GM12801 (cell line): ENCODE results near the gene GRIA4.

Experiments used
- TF ChIP-seq, protein P1 (sequence below): IDR thresholded peaks from one replicate; pipeline ENCODE4 v1.5.1; 2011; ENCODE audit warnings: control low read depth; ENCODE audit not compliant: insufficient read length; ENCODE audit errors: extremely low read depth

The GRIA4 gene

GRCh38 chr11:105821372-105821771 lies 211.5 kb downstream of the GRIA4 start:
- TF ChIP-seq, protein P1, sequence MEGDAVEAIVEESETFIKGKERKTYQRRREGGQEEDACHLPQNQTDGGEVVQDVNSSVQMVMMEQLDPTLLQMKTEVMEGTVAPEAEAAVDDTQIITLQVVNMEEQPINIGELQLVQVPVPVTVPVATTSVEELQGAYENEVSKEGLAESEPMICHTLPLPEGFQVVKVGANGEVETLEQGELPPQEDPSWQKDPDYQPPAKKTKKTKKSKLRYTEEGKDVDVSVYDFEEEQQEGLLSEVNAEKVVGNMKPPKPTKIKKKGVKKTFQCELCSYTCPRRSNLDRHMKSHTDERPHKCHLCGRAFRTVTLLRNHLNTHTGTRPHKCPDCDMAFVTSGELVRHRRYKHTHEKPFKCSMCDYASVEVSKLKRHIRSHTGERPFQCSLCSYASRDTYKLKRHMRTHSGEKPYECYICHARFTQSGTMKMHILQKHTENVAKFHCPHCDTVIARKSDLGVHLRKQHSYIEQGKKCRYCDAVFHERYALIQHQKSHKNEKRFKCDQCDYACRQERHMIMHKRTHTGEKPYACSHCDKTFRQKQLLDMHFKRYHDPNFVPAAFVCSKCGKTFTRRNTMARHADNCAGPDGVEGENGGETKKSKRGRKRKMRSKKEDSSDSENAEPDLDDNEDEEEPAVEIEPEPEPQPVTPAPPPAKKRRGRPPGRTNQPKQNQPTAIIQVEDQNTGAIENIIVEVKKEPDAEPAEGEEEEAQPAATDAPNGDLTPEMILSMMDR = no peak

DNA sequence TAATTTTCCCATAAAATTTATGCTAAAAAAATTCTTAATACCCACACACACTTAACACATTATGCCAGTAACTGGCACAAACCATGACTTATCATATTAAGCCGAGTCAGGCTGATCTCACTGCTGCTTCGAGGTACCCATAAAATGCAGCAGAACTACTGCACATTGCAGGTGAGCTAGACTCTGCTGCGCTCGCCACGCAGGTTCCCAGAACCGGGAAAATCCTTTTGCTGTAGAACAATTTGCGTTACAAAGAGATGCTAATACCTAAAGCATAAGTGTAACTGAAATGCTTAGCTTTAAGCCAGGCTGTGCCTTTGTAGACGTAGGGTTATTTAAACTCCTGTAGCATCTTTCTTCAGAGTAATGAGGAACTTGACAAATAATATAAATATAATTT lies 211.9 kb downstream of the GRIA4 start:
- TF ChIP-seq, protein P1 = no peak

DNA sequence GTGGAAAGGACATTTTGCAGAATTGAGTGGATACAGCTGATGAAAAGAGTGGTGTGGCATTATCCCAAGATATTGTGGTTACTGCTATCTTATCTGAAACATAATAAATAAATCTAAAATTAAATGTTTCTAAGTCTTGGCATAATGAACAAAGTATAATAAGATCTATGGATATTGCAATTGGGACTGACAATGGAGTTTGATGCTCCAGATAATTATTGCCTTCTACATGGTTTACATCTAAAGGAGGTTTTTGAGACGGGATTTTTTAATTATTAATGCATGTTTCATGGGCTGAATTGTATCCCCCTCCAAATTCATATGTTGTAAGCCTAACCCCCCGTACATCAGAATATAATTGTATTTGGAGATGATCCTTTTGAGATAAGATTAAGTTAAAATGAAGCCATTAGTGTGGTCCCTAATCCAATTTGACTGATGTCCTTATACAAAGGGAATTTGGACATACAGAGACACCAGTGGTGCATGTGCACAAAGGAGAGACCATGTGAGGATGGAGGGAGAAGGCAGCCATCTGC lies 213.7 kb downstream of the GRIA4 start:
- TF ChIP-seq, protein P1 = no peak

- TF ChIP-seq, protein P1 = no peak
These were observed 214.7 kb downstream of the GRIA4 start for GRCh38 chr11:105824457-105825013.

DNA sequence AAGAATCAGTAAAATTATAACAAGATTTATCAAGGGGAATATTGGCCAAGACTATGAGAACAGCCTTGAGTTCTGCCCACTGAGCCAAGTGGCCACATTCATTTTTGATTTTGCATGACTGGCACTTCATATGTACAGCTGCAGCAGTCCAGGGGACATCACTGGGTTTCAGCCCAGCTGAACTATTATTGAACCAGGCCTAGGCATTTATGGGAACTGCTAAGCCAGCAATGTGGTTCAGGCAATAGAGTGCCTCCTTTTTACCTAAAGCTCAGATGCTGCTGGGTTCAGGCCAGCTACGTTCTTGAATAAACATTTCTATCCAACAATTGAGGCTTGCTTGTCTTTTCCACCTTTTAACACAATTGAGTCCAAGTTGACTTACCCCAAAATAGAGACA lies 215.3 kb downstream of the GRIA4 start:
- TF ChIP-seq, protein P1 = no peak

DNA sequence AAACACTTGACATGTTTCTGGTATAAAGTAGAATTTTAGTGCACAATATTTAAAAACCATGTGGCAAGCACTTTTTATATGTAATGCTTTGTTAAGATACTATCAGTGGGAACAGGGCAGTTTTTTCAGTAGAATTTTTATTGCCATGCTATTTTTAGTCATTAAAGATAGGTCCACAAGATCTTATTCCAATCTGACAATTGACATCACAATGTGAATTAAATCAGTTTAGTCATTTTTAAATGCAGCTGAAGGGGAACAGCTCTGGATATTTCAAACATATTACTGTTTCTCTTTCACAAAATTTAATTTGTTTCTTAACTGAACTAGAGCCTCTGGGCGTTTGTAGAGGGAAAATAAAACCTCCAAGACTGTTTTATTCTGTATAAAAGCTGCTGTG lies 218.0 kb downstream of the GRIA4 start:
- TF ChIP-seq, protein P1 = no peak

GRCh38 chr11:105829084-105829483 lies 219.2 kb downstream of the GRIA4 start:
- TF ChIP-seq, protein P1 = no peak

GRCh38 chr11:105834461-105834860 lies 224.6 kb downstream of the GRIA4 start:
- TF ChIP-seq, protein P1 = no peak
